H9 (cell line): ENCODE measurements around the gene OR52J3. TPM values are rescaled to one million over a fixed set of nuclear protein-coding genes. Genes with fewer than 3 reads are reported as not detected.
A peak's percentile ranks its signal among the peaks of the same experiment; 100 is the strongest.

Source experiments
- DNase-seq: peaks from one replicate; pipeline ENCODE4 v3.0.0-alpha.2; 2017
- H2AFZ ChIP-seq: one replicate; pipeline ENCODE4 v1.6.1; 2013; ENCODE audit warnings: mild to moderate bottlenecking, low read length, control low read depth, moderate library complexity
- H2AK5ac ChIP-seq: 2 replicates; pipeline ENCODE4 v1.6.1; 2013; ENCODE audit warnings: low read length, control low read depth, mixed read lengths; ENCODE audit not compliant: insufficient read length
- H2BK120ac ChIP-seq: one replicate; pipeline ENCODE4 v1.6.1; 2013; ENCODE audit warnings: low read depth, mild to moderate bottlenecking, low read length, control low read depth, inconsistent platforms; ENCODE audit not compliant: poor library complexity, severe bottlenecking
- H2BK12ac ChIP-seq: 2 replicates; pipeline ENCODE4 v1.6.1; 2013; ENCODE audit warnings: low read length, control low read depth, mixed read lengths, low read depth; ENCODE audit not compliant: insufficient read length
- H2BK15ac ChIP-seq: 2 replicates; pipeline ENCODE4 v1.6.1; 2013; ENCODE audit warnings: low read depth, low read length, control low read depth
- H2BK20ac ChIP-seq: one replicate; pipeline ENCODE4 v1.6.1; 2013; ENCODE audit warnings: low read depth, mild to moderate bottlenecking, low read length, control low read depth, inconsistent platforms; ENCODE audit not compliant: poor library complexity, severe bottlenecking
- H2BK5ac ChIP-seq: 2 replicates; pipeline ENCODE4 v1.6.1; 2013; ENCODE audit warnings: low read length, control low read depth, mixed read lengths; ENCODE audit not compliant: insufficient read length
- H3K14ac ChIP-seq: 2 replicates; pipeline ENCODE4 v1.6.1; 2013; ENCODE audit warnings: low read length, control low read depth; ENCODE audit not compliant: insufficient read depth
- H3K18ac ChIP-seq: 2 replicates; pipeline ENCODE4 v1.6.1; 2013; ENCODE audit warnings: low read depth, mild to moderate bottlenecking, mixed read lengths, low read length, control low read depth; ENCODE audit not compliant: insufficient read length
- H3K23ac ChIP-seq: 2 replicates; pipeline ENCODE4 v1.6.1; 2013; ENCODE audit warnings: low read length, control low read depth, mixed read lengths, low read depth; ENCODE audit not compliant: insufficient read length
- H3K23me2 ChIP-seq: 2 replicates; pipeline ENCODE4 v1.6.1; 2013; ENCODE audit warnings: low read depth, mild to moderate bottlenecking, mixed read lengths, low read length, control low read depth; ENCODE audit not compliant: insufficient read length, poor library complexity, severe bottlenecking
- H3K27ac ChIP-seq: 2 replicates; pipeline ENCODE4 v1.5.1; 2013; ENCODE audit warnings: low read length, control low read depth, mixed read lengths, low read depth; ENCODE audit not compliant: insufficient read length
- H3K27me3 ChIP-seq: 2 replicates; pipeline ENCODE4 v1.6.1; 2013; ENCODE audit warnings: low read length, control low read depth, inconsistent platforms; ENCODE audit not compliant: insufficient read depth
- H3K4ac ChIP-seq: 2 replicates; pipeline ENCODE4 v1.6.1; 2013; ENCODE audit warnings: low read depth, mild to moderate bottlenecking, control low read depth, inconsistent platforms, low read length, moderate library complexity
- H3K4me1 ChIP-seq: 2 replicates; pipeline ENCODE4 v1.6.1; 2013; ENCODE audit warnings: low read length, control low read depth, inconsistent platforms; ENCODE audit not compliant: insufficient read depth
- H3K4me2 ChIP-seq: 2 replicates; pipeline ENCODE4 v1.6.1; 2013; ENCODE audit warnings: low read length, control low read depth, mixed read lengths; ENCODE audit not compliant: insufficient read length, insufficient read depth
- H3K56ac ChIP-seq: 2 replicates; pipeline ENCODE4 v1.6.1; 2013; ENCODE audit warnings: low read depth, mild to moderate bottlenecking, mixed read lengths, low read length, control low read depth; ENCODE audit not compliant: insufficient read length
- H3K79me1 ChIP-seq: 2 replicates; pipeline ENCODE4 v1.6.1; 2013; ENCODE audit warnings: low read depth, mild to moderate bottlenecking, moderate library complexity, low read length, control low read depth, inconsistent platforms; ENCODE audit not compliant: insufficient read depth, poor library complexity, severe bottlenecking
- H3K79me2 ChIP-seq: 2 replicates; pipeline ENCODE4 v1.6.1; 2013; ENCODE audit warnings: low read length, control low read depth, inconsistent platforms; ENCODE audit not compliant: insufficient read depth
- H3K9ac ChIP-seq: 2 replicates; pipeline ENCODE4 v1.6.1; 2013; ENCODE audit warnings: low read length, control low read depth, mixed read lengths; ENCODE audit not compliant: insufficient read length; ENCODE audit errors: extremely low read depth
- H3K9me3 ChIP-seq: one replicate; pipeline ENCODE4 v1.6.1; 2013; ENCODE audit warnings: low read depth, low read length, inconsistent platforms; ENCODE audit not compliant: control insufficient read depth
- H3T11ph ChIP-seq: one replicate; pipeline ENCODE4 v1.6.1; 2013; ENCODE audit warnings: mild to moderate bottlenecking, low read length, control low read depth, inconsistent platforms
- H4K20me1 ChIP-seq: one replicate; pipeline ENCODE4 v1.6.1; 2013; ENCODE audit not compliant: control insufficient read depth, insufficient read length, insufficient read depth
- H4K5ac ChIP-seq: 2 replicates; pipeline ENCODE4 v1.6.1; 2013; ENCODE audit warnings: low read depth, mild to moderate bottlenecking, mixed read lengths, low read length, control low read depth; ENCODE audit not compliant: insufficient read length
- H4K8ac ChIP-seq: replicated peaks from 2 replicates; pipeline ENCODE4 v1.6.1; 2013; ENCODE audit warnings: low read length, control low read depth, mixed read lengths, low read depth; ENCODE audit not compliant: insufficient read length
- H4K91ac ChIP-seq: 2 replicates; pipeline ENCODE4 v1.6.1; 2013; ENCODE audit warnings: low read depth, mild to moderate bottlenecking, moderate library complexity, mixed read lengths, low read length, control low read depth; ENCODE audit not compliant: insufficient read length
- H3K27ac Mint-ChIP-seq, 3 experiments: 2 replicates in 2 of 3; 3 replicates in 1 of 3; pipeline ENCODE4 v1.8.0; 2020 to 2021; ENCODE audit warnings: mixed read lengths in 3 of 3, mild to moderate bottlenecking in 1 of 3, moderate library complexity in 1 of 3
- H3K27me3 Mint-ChIP-seq: 2 replicates; pipeline ENCODE4 v1.8.0; 2021; ENCODE audit warnings: low read depth, mild to moderate bottlenecking, moderate library complexity, mixed read lengths
- H3K36me3 Mint-ChIP-seq, 3 experiments: 2 replicates in 2 of 3; 3 replicates in 1 of 3; pipeline ENCODE4 v1.8.0; 2020 to 2021; ENCODE audit warnings: low read depth in 3 of 3, mixed read lengths in 3 of 3; ENCODE audit not compliant: insufficient read depth in 1 of 3
- H3K4me1 Mint-ChIP-seq, 2 experiments: 2 replicates each; pipeline ENCODE4 v1.8.0; 2020; ENCODE audit warnings: mixed read lengths in 2 of 2
- H3K4me3 Mint-ChIP-seq, 2 experiments: 2 replicates in 1 of 2; 3 replicates in 1 of 2; pipeline ENCODE4 v1.8.0; 2020 to 2021; ENCODE audit warnings: mild to moderate bottlenecking in 2 of 2, mixed read lengths in 2 of 2, moderate library complexity in 1 of 2
- H3K9me3 Mint-ChIP-seq, 2 experiments: 2 replicates in 1 of 2; 3 replicates in 1 of 2; pipeline ENCODE4 v1.8.0; 2020; ENCODE audit warnings: mild to moderate bottlenecking in 2 of 2, mixed read lengths in 2 of 2, moderate library complexity in 1 of 2
- CTCF ChIP-seq: fragments of 200-600 bp; sonication (generic); conservative IDR thresholded peaks from 3 replicates; pipeline ENCODE4 v1.8.0; 2021; ENCODE audit warnings: antibody characterized with exemption, mild to moderate bottlenecking
- WGBS: extraction: QIAGEN DNeasy Blood & Tissue Kit; methylation state at CpG from one replicate; pipeline ENCODE4 v1.1.7; 2013; ENCODE audit warnings: missing lambda C conversion rate, low lambda C conversion rate, mixed read lengths; ENCODE audit not compliant: insufficient read length; ENCODE audit errors: extremely low coverage; 5-methylcytosine and 5-hydroxymethylcytosine counted together
- long read RNA-seq: library from polyadenylated mRNA; unstranded; transcript quantifications from one replicate; pipeline ENCODE4 v2.0.0, GENCODE V29; 2020
- total RNA-seq: library from RNA; stranded (reverse); gene quantifications from 2 replicates; pipeline ENCODE4 v1.2.1, GENCODE V29; 2021

OR52J3 gene
- total RNA-seq: not detected in 2 replicates
- long read RNA-seq: 0 reads

- H3K27me3 ChIP-seq: no peaks in the 10 kb centered on the region
- H4K91ac ChIP-seq: no peak within 1 kb of the TSS
- no peaks in the 10 kb centered on the region for H3K36me3 Mint-ChIP-seq
- no peak within 1 kb of the TSS for H3K27ac ChIP-seq
- no peaks in the 10 kb centered on the region for H4K20me1 ChIP-seq
- no peak within 1 kb of the TSS for H3K4me3 Mint-ChIP-seq
- H3K4me1 ChIP-seq: peaks cover 3% of the 10 kb centered on the region; the same call in 1 of the 2 replicates
- no peak within 1 kb of the TSS for H2BK15ac ChIP-seq
- H3K56ac ChIP-seq: no peak within 1 kb of the TSS
- H2BK120ac ChIP-seq: no peak within 1 kb of the TSS
- no peak for TF ChIP-seq CTCF
- no peaks in the 10 kb centered on the region for H3K27me3 Mint-ChIP-seq
- H3T11ph ChIP-seq: no peak within 1 kb of the TSS
- H2BK20ac ChIP-seq: no peak within 1 kb of the TSS
- H3K9me3 ChIP-seq: no peaks in the 10 kb centered on the region
- no peak within 1 kb of the TSS for H2AFZ ChIP-seq
- no peaks in the 10 kb centered on the region for H3K9me3 Mint-ChIP-seq
- no peaks in the 10 kb centered on the region for H3K23me2 ChIP-seq
- no peak within 1 kb of the TSS for H3K4ac ChIP-seq
- no peak within 1 kb of the TSS for H3K23ac ChIP-seq
- H2BK5ac ChIP-seq: no peak within 1 kb of the TSS
- WGBS: no CpG with 5 or more reads among the region's 1 CpG
- no peak within 1 kb of the TSS for H2BK12ac ChIP-seq
- H4K5ac ChIP-seq: no peak within 1 kb of the TSS
- H3K4me1 Mint-ChIP-seq: peaks cover 5 to 7% of the 10 kb centered on the region in 2 experiments
- H3K27ac Mint-ChIP-seq: peak within 1 kb of the TSS in 1 of 3 experiments; percentile 21; a peak in 2 of 7 replicates
- H3K14ac ChIP-seq: no peak within 1 kb of the TSS
- DNase-seq: no peak
- no peak within 1 kb of the TSS for H3K18ac ChIP-seq
- no peak within 1 kb of the TSS for H4K8ac ChIP-seq
- H3K79me2 ChIP-seq: no peaks in the 10 kb centered on the region
- no peaks in the 10 kb centered on the region for H3K79me1 ChIP-seq
- no peak within 1 kb of the TSS for H3K9ac ChIP-seq
- H2AK5ac ChIP-seq: no peak within 1 kb of the TSS
- no peak within 1 kb of the TSS for H3K4me2 ChIP-seq
These were observed at the start of gene OR52J3 for GRCh38 chr11:5046226-5046625. OR52J3 (plus strand) TSS chr11:5046526; CDS start chr11:5046526, 0 bp downstream.
